Measurements from ENCODE around the gene EIF1.
"Not testable (repeated sequence)": the region's sequence is repeated elsewhere in the genome, so short reads cannot be mapped to it uniquely, and the experiment has no call there.

The EIF1 gene

GRCh38 chr17:41665566-41666236 lies 23.0 kb upstream of the EIF1 start:
- Histone ChIP-seq H3K36me3 (no peaks in the 10 kb centered on the region), H3K27ac (peak overlapping the region; percentile 66), H3K9me3 (no peaks in the 10 kb centered on the region), H3K4me1 (ENCODE audit: control insufficient read depth in 1 of 2, insufficient read depth in 1 of 2, low read depth in 1 of 2, low read length in 1 of 2) (peaks cover 30 to 33% of the 10 kb centered on the region in 2 experiments), H3K4me3 (ENCODE audit: low read depth in 1 of 2, low read length in 1 of 2) (peak overlapping the region; percentile 66 to 75), H3K27me3 (peaks cover 11% of the 10 kb centered on the region)
- peak; percentile 95 for TF ChIP-seq CTCF (IDR thresholded peaks at IDR 0.05)

DNA sequence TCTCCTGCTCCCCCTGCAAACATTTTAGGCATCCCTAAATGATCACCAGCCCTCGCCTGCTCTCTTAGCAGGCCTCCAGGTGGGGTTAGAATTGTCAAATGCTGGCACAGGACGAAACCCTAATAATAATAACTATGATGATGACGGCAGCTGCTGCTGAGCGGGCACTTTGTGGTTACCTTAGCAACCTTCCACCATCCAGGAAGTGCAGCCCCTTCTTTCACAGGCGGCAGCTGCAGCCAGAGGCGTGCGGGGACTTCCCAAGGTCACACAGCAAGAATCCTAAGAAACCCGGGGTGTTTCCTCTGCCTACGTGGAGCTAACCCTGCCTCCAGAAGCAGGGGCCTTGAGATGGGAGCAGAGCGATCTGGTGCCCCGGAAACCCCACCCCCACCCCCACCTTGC lies 22.4 kb upstream of the EIF1 start:
- no peaks in the 10 kb centered on the region for H3K36me3 ChIP-seq
- H3K4me3 ChIP-seq (ENCODE audit: low read depth in 1 of 2, low read length in 1 of 2): peak overlapping the region; percentile 66 to 75
- no peaks in the 10 kb centered on the region for H3K9me3 ChIP-seq
- peak overlapping the region; percentile 66 for H3K27ac ChIP-seq
- peaks cover 11% of the 10 kb centered on the region for H3K27me3 ChIP-seq
- peaks cover 30 to 33% of the 10 kb centered on the region in 2 experiments for H3K4me1 ChIP-seq (ENCODE audit: control insufficient read depth in 1 of 2, insufficient read depth in 1 of 2, low read depth in 1 of 2, low read length in 1 of 2)
- peak; percentile 4 for TF ChIP-seq CTCF (IDR thresholded peaks at IDR 0.05)

DNA sequence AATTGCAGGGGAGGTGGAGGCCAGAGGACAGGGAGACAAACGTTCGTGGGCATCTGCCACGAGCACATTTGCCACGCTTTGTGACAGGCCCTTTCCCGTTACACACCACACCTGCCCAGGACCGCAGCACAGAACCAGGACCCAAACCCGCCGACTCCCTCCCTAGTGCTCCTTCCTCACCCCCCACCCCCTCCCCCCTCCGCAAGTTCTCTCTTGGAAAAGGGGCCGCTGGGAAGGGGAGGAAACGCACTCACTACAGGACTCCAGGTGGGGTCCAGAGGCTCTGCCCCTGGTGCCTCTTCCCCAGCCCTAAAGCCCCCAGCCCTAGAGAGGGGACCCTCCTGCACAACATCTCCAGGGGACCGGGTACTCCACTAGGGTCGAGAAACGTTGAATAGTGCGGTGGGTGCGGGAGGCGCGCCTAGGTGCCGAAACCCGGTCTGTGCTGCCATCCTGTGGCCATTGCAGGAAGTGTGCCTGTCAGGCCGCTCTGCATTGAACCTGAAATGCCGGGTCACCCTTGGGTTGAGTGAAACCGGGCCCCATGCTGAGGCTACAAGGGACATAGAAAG lies 21.9 kb upstream of the EIF1 start:
- peak; percentile 97 for TF ChIP-seq CTCF (IDR thresholded peaks at IDR 0.05)
- no peaks in the 10 kb centered on the region for H3K36me3 ChIP-seq
- H3K4me1 ChIP-seq (ENCODE audit: control insufficient read depth in 1 of 2, insufficient read depth in 1 of 2, low read depth in 1 of 2, low read length in 1 of 2): peaks cover 30 to 33% of the 10 kb centered on the region in 2 experiments
- H3K27ac ChIP-seq: peak overlapping the region; percentile 66
- no peaks in the 10 kb centered on the region for H3K9me3 ChIP-seq
- H3K4me3 ChIP-seq (ENCODE audit: low read depth in 1 of 2, low read length in 1 of 2): peak overlapping the region; percentile 66 to 75
- peaks cover 11% of the 10 kb centered on the region for H3K27me3 ChIP-seq

- H3K27me3 ChIP-seq: peaks cover 11% of the 10 kb centered on the region
- peak overlapping the region; percentile 66 to 75 for H3K4me3 ChIP-seq (ENCODE audit: low read depth in 1 of 2, low read length in 1 of 2)
- H3K9me3 ChIP-seq: no peaks in the 10 kb centered on the region
- no peaks in the 10 kb centered on the region for H3K36me3 ChIP-seq
- TF ChIP-seq CTCF (IDR thresholded peaks at IDR 0.05): no peak
- peak overlapping the region; percentile 66 for H3K27ac ChIP-seq
- H3K4me1 ChIP-seq (ENCODE audit: control insufficient read depth in 1 of 2, insufficient read depth in 1 of 2, low read depth in 1 of 2, low read length in 1 of 2): peaks cover 30 to 33% of the 10 kb centered on the region in 2 experiments
These were observed 21.2 kb upstream of the EIF1 start for GRCh38 chr17:41667280-41668041.

DNA sequence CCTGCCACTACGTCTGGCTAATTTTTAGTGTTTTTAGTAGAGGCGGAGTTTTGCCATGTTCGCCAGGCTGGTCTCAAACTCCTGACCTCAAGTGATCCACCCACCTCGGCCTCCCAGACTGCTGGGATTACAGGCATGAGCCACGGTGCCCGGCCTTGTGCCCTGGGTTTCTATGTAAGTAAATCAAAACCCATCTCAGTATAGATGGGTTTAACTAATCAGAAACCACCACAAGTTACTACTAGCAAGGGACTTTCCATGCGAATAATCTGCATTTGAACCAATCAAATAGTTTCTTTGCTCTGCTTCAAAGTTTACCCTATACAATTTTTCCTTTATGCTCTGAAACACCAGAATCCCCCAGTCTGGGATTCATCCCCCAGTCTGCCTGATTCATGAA lies 16.5 kb upstream of the EIF1 start:
- no peak overlapping the region for H3K4me3 ChIP-seq (ENCODE audit: low read depth in 1 of 2, low read length in 1 of 2)
- H3K27ac ChIP-seq: no peak overlapping the region
- H3K27me3 ChIP-seq: no peaks in the 10 kb centered on the region
- H3K4me1 ChIP-seq (ENCODE audit: control insufficient read depth in 1 of 2, insufficient read depth in 1 of 2, low read depth in 1 of 2, low read length in 1 of 2): peaks cover 8 to 15% of the 10 kb centered on the region in 2 experiments
- TF ChIP-seq CTCF (IDR thresholded peaks at IDR 0.05): no peak
- H3K36me3 ChIP-seq: no peaks in the 10 kb centered on the region
- no peaks in the 10 kb centered on the region for H3K9me3 ChIP-seq

DNA sequence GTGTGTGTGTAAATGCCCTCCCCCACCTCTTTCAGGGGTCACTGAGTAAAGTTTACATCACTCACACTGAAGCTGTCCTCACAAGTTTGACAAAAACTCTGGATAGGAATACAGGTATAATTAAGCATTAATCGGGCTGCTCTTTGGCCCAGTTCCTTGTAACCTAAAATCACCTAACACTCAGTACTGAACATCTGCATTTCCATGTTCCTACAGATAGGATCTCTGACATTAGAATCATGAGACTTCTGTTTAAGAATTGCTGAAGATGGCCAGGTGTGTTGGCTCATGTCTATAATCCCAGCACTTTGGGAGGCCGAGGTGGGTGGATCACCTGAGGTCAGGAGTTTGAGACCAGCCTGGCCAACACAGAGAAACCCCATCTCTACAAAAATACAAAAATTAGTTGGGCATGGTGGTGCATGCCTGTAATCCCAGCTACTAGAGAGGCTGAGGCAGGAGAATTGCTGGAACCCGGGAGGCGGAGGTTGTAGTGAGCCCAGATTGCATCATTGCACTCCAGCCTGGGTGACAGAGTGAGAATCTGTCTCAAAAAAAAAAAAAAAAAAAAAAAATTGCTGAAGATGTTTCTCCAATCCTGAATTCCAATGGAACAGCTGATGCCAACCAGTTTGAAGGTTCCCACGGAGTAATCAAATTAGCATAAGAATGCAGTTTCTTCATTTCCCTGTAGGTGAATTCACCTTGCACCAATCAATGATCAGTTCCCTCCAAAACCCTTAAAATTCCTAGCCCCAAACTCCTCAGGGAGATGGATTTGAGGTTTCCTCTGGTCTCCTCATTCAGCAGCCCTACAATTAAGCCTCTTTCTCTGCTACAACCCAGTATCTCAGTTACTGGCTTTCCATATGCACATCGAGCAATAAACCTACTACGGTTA lies 13.3 kb upstream of the EIF1 start:
- not testable (repeated sequence) for H3K4me3 ChIP-seq (ENCODE audit: low read depth in 1 of 2, low read length in 1 of 2); H3K9me3 ChIP-seq; H3K36me3 ChIP-seq; H3K4me1 ChIP-seq (ENCODE audit: control insufficient read depth in 1 of 2, insufficient read depth in 1 of 2, low read depth in 1 of 2, low read length in 1 of 2); H3K27me3 ChIP-seq; H3K27ac ChIP-seq

Measured in neutrophil (primary cell).